K562 (cell line): ENCODE data around the gene PRKAG2. TPM values are rescaled to one million over a fixed set of nuclear protein-coding genes. Genes with fewer than 3 reads are reported as not detected.

Source experiments
- ATAC-seq: fragments of 200-7000 bp; cut with Tn5 transposase; 3 replicates; pipeline ENCODE4 v1.9.1; 2020; ENCODE audit warnings: moderate library complexity
- BruUV-seq: library from RNA; stranded (reverse); fragments of 400-500 nt; replicated peaks from 2 replicates; lab custom pipeline; 2021; lab: Mats Ljungman, UMichigan
- CTCF ChIA-PET: fragments of 300-600 bp; formaldehyde crosslinking; extraction: SDS; loops from one replicate; lab custom pipeline; 2021; ENCODE audit warnings: low intra/inter-chr PET ratio; lab: Yijun Ruan, JAX
- POLR2A ChIA-PET: fragments of 300-600, 350-650 bp; sonication (Branson Sonifier 250); formaldehyde crosslinking; extraction: SDS; loops from one replicate; lab custom pipeline; 2021; ENCODE audit warnings: antibody characterized with exemption, inconsistent platforms; lab: Yijun Ruan, JAX
- DNase-seq, 4 experiments: peaks; one replicate each; pipeline versions ENCODE4 v3.0.0 to v3.0.0-alpha.2; 2011 to 2018; ENCODE audit warnings: low spot score in 3 of 4, mixed read lengths in 3 of 4; ENCODE audit errors: extremely low read depth in 1 of 4
- FAIRE-seq: peaks from 2 replicates; lab custom pipeline; 2011; peaks lifted over from hg19 to GRCh38; lab: Jason Lieb, UNC
- H2AFZ ChIP-seq: 2 replicates; pipeline ENCODE4 v1.6.0; 2011; ENCODE audit warnings: low read depth, low read length, control low read depth, inconsistent platforms
- H3K27ac ChIP-seq: fragments of 200-600 bp; 3 replicates; pipeline ENCODE4 v1.8.0; 2011; ENCODE audit warnings: low read depth, mild to moderate bottlenecking, control low read depth, inconsistent platforms, low read length, moderate library complexity, mixed read lengths; ENCODE audit errors: extremely low read depth
- H3K27me3 ChIP-seq, 2 experiments: fragments of 300-600 bp in 1 of 2; 2 replicates in 1 of 2; 3 replicates in 1 of 2; pipeline versions ENCODE4 v1.6.0 to v1.8.0; 2011; ENCODE audit warnings: inconsistent platforms in 2 of 2, low read length in 2 of 2, mild to moderate bottlenecking in 1 of 2, mixed read lengths in 1 of 2, moderate library complexity in 1 of 2; ENCODE audit not compliant: control insufficient read depth in 2 of 2, insufficient read depth in 2 of 2
- H3K36me3 ChIP-seq: fragments of 300-600 bp; 3 replicates; pipeline ENCODE4 v1.8.0; 2011; ENCODE audit warnings: mild to moderate bottlenecking, low read length, inconsistent platforms; ENCODE audit not compliant: control insufficient read depth, insufficient read depth
- H3K4me1 ChIP-seq, 2 experiments: fragments of 200-600 bp in 1 of 2; replicated peaks in 1 of 2; 2 replicates in 1 of 2; 3 replicates in 1 of 2; pipeline versions ENCODE4 v1.5.1 to v1.8.0; 2011; ENCODE audit warnings: inconsistent platforms in 2 of 2, low read length in 2 of 2, mild to moderate bottlenecking in 1 of 2, mixed read lengths in 1 of 2, moderate library complexity in 1 of 2; ENCODE audit not compliant: control insufficient read depth in 2 of 2, insufficient read depth in 2 of 2
- H3K4me2 ChIP-seq: 2 replicates; pipeline ENCODE4 v1.6.1; 2011; ENCODE audit warnings: low read length, control low read depth, inconsistent platforms, mixed read lengths; ENCODE audit not compliant: insufficient read depth
- H3K4me3 ChIP-seq: fragments of 200-600 bp; sonication (generic), shearing (Covaris generic); 2 replicates; pipeline ENCODE4 v1.5.1; 2016; ENCODE audit warnings: control low read depth, inconsistent platforms
- H3K79me2 ChIP-seq: fragments of 200-600 bp; 3 replicates; pipeline ENCODE4 v1.8.0; 2011; ENCODE audit warnings: low read length, inconsistent platforms; ENCODE audit not compliant: control insufficient read depth, insufficient read depth
- H3K9ac ChIP-seq, 2 experiments: 2 replicates each; pipeline versions ENCODE4 v1.6.0 to v1.6.1; 2011; ENCODE audit warnings: low read depth in 2 of 2, low read length in 2 of 2, control low read depth in 1 of 2, inconsistent platforms in 1 of 2, mild to moderate bottlenecking in 1 of 2, mixed read lengths in 1 of 2; ENCODE audit not compliant: insufficient read depth in 1 of 2
- H3K9me1 ChIP-seq: one replicate; pipeline ENCODE4 v1.6.0; 2011; ENCODE audit warnings: inconsistent platforms, mild to moderate bottlenecking, low read length, moderate library complexity; ENCODE audit not compliant: control insufficient read depth, insufficient read depth
- H3K9me3 ChIP-seq: replicated peaks from 2 replicates; pipeline ENCODE4 v1.5.1; 2011; ENCODE audit warnings: low read depth, low read length, inconsistent platforms; ENCODE audit not compliant: control insufficient read depth, insufficient read depth
- H4K20me1 ChIP-seq: replicated peaks from 2 replicates; pipeline ENCODE4 v1.6.1; 2011; ENCODE audit warnings: low read length, inconsistent platforms, mixed read lengths; ENCODE audit not compliant: control insufficient read depth, insufficient read depth
- PML ChIP-seq: IDR thresholded peaks from 2 replicates; pipeline ENCODE4 v1.6.1; 2012; ENCODE audit warnings: low read length, inconsistent platforms
- SAFB ChIP-seq: fragments of 200-400 bp; formaldehyde crosslinking; IDR thresholded peaks from 2 replicates; pipeline ENCODE4 v1.6.1; 2017; ENCODE audit warnings: low read depth, low read length, borderline replicate concordance
- SIX5 ChIP-seq, 2 experiments: IDR thresholded peaks; 2 replicates each; pipeline ENCODE4 v1.6.1; 2011; ENCODE audit warnings: low read length in 2 of 2, borderline replicate concordance in 1 of 2, low read depth in 1 of 2, mild to moderate bottlenecking in 1 of 2, moderate library complexity in 1 of 2; ENCODE audit not compliant: insufficient read depth in 1 of 2
- SOX6 ChIP-seq: fragments of 450-650 bp; IDR thresholded peaks from 2 replicates; pipeline ENCODE4 v1.6.1; 2014; ENCODE audit warnings: mild to moderate bottlenecking
- SRSF9 ChIP-seq: fragments of 200-400 bp; formaldehyde crosslinking; IDR thresholded peaks from 2 replicates; pipeline ENCODE4 v1.6.1; 2017; ENCODE audit warnings: low read depth, low read length, borderline replicate concordance
- STAT5A ChIP-seq: IDR thresholded peaks from 2 replicates; pipeline ENCODE4 v1.6.1; 2012; ENCODE audit warnings: low read length, inconsistent platforms, borderline replicate concordance
- TCF7 ChIP-seq: sonication (generic); IDR thresholded peaks from 2 replicates; pipeline ENCODE4 v1.6.1; 2016; ENCODE audit warnings: antibody characterized with exemption, borderline replicate concordance
- ZNF696 ChIP-seq: fragments of 250-450 bp; sonication (Bioruptor Pico); conservative IDR thresholded peaks from 2 replicates; pipeline ENCODE4 v1.4.0; 2020; ENCODE audit warnings: mild to moderate bottlenecking, moderate library complexity
- ZNF778 ChIP-seq: fragments of 450-650 bp; formaldehyde crosslinking; IDR thresholded peaks from 2 replicates; pipeline ENCODE4 v1.4.0; 2020; ENCODE audit warnings: mild to moderate bottlenecking, moderate library complexity
- ZNF785 ChIP-seq: fragments of 250-450 bp; sonication (Bioruptor Pico); IDR thresholded peaks from 2 replicates; pipeline ENCODE4 v1.4.0; 2020; ENCODE audit warnings: mild to moderate bottlenecking
- ZSCAN32 ChIP-seq: fragments of 450-650 bp; formaldehyde crosslinking; IDR thresholded peaks from 2 replicates; pipeline ENCODE4 v1.4.0; 2020; ENCODE audit warnings: mild to moderate bottlenecking, moderate library complexity
- WGBS: fragments of 100-300 bp; shearing (Covaris generic); methylation state at CpG from one replicate; pipeline ENCODE4 v1.1.6; 2016; ENCODE audit warnings: low coverage, mixed read lengths; ENCODE audit not compliant: insufficient coverage; ENCODE audit errors: missing lambda C conversion rate; 5-methylcytosine and 5-hydroxymethylcytosine counted together
- in situ Hi-C: fragments of 300-500 bp; cut with MboI; formaldehyde crosslinking; loops from 4 replicates; pipeline ENCODE4 v1.15.0; 2018; ENCODE audit warnings: inconsistent platforms, mixed read lengths
- intact Hi-C: fragments of 100-400 bp; cut with micrococcal nuclease; formaldehyde crosslinking; loops from 2 replicates; pipeline ENCODE4 v1.14.2; 2022
- polyA plus RNA-seq, 8 experiments: library from polyadenylated mRNA; depleted of rRNA in 4 of 8; stranded (reverse) in 5 of 8; unstranded in 3 of 8; fragments of >200 nt; fragmentation: Nextera tagmentation in 2 of 8; fragmentation: Illumina TruSeq in 1 of 8; extraction: Ambion mirVana in 2 of 8; extraction: Trizol in 1 of 8; gene quantifications; 2 replicates each; pipeline versions ENCODE4 v1.2.1 to v1.2.3, GENCODE V29; 2011 to 2014; ENCODE audit warnings: inconsistent platforms in 1 of 8, missing spikeins in 1 of 8
- total RNA-seq, 7 experiments: library from RNA; depleted of rRNA in 6 of 7; stranded (reverse); fragments of >200 nt in 6 of 7; fragmentation: Illumina TruSeq in 2 of 7; extraction: Trizol in 2 of 7; gene quantifications; 2 replicates each; pipeline versions ENCODE4 v1.2.1 to v1.2.3, GENCODE V29; 2011 to 2021; ENCODE audit warnings: low replicate concordance in 1 of 7
- TF ChIP-seq, protein P1 (sequence below): fragments of 200-600 bp; sonication (generic); IDR thresholded peaks from one replicate; pipeline ENCODE4 v1.6.1; 2012; ENCODE audit warnings: mild to moderate bottlenecking, low read depth, low read length, inconsistent platforms

PRKAG2 gene
- total and polyA plus RNA-seq, 9 of the 15 experiments (the other 6 are each of a cell fraction or from before 2014, with no cell fraction given) = 0.99 to 5.6 (median 3.3) TPM

DNA sequence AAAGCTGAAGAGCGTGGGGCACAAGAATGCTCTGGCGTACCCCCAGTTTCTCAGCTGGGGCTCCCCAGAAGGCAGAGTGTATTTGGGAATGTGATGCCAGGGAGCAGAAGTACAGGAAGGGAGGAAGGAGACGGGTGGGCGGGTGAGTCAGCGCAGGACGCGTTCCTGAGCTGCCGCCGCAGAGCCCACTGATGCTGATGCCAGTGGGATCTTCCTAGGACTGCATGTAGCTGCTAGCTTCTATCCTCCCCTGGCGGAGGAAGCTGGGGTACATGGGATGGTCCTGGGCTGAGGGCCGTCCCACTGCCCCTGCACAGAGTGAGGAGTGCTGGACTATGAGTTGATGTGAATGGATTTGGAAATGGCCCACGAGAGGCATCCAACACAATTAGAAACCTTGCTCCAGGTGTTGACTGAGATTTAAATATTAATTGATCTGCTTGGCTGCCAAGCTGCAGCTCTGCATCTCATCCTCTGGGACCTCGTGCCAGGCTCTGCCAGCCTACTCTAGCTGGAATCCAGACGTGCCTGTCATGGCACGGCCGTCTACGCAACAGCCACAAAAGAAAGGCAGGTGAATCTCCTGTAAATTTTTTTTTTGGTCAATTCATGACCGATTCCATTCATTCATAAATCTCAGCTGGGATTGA, 291.0 kb downstream of the PRKAG2 start:
- Histone ChIP-seq H3K4me1 (no peaks in the 10 kb centered on the region), H2AFZ (no peak overlapping the region), H3K9me3 (no peaks in the 10 kb centered on the region), H3K9me1 (no peaks in the 10 kb centered on the region), H3K27me3 (peaks cover 50 to 58% of the 10 kb centered on the region in 2 experiments), H3K36me3 (no peaks in the 10 kb centered on the region), H4K20me1 (peaks cover 1% of the 10 kb centered on the region), H3K27ac (no peak overlapping the region), H3K4me2 (no peak overlapping the region), H3K4me3 (no peak overlapping the region), H3K79me2 (no peaks in the 10 kb centered on the region), H3K9ac (no peak overlapping the region)
- POLR2A ChIA-PET = interaction anchor here (0.8 to 1.8 kb wide), 4 partner anchors 11 to 45 kb away, joined by 3 to 7 read pairs (median 4); no protein-coding TSS in a partner anchor
- in situ Hi-C loops = no loop called here
- ATAC-seq (no peak), FAIRE-seq (no peak), DNase-seq (no peak)
- intact Hi-C loops = no loop called here
- CTCF ChIA-PET = no interaction called here
- WGBS = 5% methylated on average over 18 of the region's 18 CpGs
- no TSS peak for BruUV-seq
- TF ChIP-seq SRSF9 = no peak
- TF ChIP-seq SAFB = no peak
- no peak for TF ChIP-seq ZSCAN32 (CRISPR knock-in tag)
- TF ChIP-seq SOX6 = no peak
- TF ChIP-seq SIX5 (IDR thresholded peaks at IDR 0.05; ENCODE audit: borderline replicate concordance in 1 of 2, insufficient read depth in 1 of 2, low read depth in 1 of 2, low read length in 2 of 2) = no peak
- no peak for TF ChIP-seq ZNF785 (CRISPR knock-in tag)
- no peak for TF ChIP-seq TCF7
- TF ChIP-seq, protein P1, sequence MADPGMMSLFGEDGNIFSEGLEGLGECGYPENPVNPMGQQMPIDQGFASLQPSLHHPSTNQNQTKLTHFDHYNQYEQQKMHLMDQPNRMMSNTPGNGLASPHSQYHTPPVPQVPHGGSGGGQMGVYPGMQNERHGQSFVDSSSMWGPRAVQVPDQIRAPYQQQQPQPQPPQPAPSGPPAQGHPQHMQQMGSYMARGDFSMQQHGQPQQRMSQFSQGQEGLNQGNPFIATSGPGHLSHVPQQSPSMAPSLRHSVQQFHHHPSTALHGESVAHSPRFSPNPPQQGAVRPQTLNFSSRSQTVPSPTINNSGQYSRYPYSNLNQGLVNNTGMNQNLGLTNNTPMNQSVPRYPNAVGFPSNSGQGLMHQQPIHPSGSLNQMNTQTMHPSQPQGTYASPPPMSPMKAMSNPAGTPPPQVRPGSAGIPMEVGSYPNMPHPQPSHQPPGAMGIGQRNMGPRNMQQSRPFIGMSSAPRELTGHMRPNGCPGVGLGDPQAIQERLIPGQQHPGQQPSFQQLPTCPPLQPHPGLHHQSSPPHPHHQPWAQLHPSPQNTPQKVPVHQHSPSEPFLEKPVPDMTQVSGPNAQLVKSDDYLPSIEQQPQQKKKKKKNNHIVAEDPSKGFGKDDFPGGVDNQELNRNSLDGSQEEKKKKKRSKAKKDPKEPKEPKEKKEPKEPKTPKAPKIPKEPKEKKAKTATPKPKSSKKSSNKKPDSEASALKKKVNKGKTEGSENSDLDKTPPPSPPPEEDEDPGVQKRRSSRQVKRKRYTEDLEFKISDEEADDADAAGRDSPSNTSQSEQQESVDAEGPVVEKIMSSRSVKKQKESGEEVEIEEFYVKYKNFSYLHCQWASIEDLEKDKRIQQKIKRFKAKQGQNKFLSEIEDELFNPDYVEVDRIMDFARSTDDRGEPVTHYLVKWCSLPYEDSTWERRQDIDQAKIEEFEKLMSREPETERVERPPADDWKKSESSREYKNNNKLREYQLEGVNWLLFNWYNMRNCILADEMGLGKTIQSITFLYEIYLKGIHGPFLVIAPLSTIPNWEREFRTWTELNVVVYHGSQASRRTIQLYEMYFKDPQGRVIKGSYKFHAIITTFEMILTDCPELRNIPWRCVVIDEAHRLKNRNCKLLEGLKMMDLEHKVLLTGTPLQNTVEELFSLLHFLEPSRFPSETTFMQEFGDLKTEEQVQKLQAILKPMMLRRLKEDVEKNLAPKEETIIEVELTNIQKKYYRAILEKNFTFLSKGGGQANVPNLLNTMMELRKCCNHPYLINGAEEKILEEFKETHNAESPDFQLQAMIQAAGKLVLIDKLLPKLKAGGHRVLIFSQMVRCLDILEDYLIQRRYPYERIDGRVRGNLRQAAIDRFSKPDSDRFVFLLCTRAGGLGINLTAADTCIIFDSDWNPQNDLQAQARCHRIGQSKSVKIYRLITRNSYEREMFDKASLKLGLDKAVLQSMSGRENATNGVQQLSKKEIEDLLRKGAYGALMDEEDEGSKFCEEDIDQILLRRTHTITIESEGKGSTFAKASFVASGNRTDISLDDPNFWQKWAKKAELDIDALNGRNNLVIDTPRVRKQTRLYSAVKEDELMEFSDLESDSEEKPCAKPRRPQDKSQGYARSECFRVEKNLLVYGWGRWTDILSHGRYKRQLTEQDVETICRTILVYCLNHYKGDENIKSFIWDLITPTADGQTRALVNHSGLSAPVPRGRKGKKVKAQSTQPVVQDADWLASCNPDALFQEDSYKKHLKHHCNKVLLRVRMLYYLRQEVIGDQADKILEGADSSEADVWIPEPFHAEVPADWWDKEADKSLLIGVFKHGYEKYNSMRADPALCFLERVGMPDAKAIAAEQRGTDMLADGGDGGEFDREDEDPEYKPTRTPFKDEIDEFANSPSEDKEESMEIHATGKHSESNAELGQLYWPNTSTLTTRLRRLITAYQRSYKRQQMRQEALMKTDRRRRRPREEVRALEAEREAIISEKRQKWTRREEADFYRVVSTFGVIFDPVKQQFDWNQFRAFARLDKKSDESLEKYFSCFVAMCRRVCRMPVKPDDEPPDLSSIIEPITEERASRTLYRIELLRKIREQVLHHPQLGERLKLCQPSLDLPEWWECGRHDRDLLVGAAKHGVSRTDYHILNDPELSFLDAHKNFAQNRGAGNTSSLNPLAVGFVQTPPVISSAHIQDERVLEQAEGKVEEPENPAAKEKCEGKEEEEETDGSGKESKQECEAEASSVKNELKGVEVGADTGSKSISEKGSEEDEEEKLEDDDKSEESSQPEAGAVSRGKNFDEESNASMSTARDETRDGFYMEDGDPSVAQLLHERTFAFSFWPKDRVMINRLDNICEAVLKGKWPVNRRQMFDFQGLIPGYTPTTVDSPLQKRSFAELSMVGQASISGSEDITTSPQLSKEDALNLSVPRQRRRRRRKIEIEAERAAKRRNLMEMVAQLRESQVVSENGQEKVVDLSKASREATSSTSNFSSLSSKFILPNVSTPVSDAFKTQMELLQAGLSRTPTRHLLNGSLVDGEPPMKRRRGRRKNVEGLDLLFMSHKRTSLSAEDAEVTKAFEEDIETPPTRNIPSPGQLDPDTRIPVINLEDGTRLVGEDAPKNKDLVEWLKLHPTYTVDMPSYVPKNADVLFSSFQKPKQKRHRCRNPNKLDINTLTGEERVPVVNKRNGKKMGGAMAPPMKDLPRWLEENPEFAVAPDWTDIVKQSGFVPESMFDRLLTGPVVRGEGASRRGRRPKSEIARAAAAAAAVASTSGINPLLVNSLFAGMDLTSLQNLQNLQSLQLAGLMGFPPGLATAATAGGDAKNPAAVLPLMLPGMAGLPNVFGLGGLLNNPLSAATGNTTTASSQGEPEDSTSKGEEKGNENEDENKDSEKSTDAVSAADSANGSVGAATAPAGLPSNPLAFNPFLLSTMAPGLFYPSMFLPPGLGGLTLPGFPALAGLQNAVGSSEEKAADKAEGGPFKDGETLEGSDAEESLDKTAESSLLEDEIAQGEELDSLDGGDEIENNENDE = no peak
- no peak for TF ChIP-seq PML
- TF ChIP-seq ZNF778 (CRISPR knock-in tag) = no peak
- TF ChIP-seq STAT5A = no peak
- TF ChIP-seq ZNF696 (CRISPR knock-in tag) = no peak
